ENCODE results near the gene UACA. TPM values are rescaled to one million over a fixed set of nuclear protein-coding genes. Genes with fewer than 3 reads are reported as not detected.

Gene UACA
- total RNA-seq, 1 experiment from 2014 or later: 44.8 TPM

DNA sequence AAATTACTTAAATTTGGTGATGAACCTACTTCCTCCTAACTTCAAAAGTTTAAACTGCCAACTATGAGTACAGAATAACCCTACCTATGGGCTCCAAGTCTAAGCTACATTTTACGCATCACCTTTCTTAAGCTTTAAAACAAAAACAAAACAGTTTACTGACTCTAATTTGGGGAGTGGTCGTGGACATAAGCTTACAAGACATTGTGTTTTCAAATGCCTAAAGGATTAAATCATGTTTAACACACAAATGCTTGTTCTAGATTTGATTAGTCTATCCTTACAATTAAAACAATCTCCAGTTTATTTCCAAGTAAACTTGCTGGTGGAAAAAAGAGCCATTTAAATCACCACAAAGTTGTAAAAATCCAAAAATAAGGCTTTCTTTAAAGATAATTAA is 62.2 kb downstream of the UACA start:
- Mint-ChIP-seq H3K27ac (peak overlapping the region; percentile 39; the same call in 1 of the 2 replicates), H3K27me3 (ENCODE audit: low read depth) (no peaks in the 10 kb centered on the region), H3K4me3 (no peak overlapping the region), H3K9me3 (no peaks in the 10 kb centered on the region), H3K4me1 (peaks cover 55% of the 10 kb centered on the region), H3K36me3 (no peaks in the 10 kb centered on the region)
- POLR2A ChIA-PET: no interaction called here
- ATAC-seq: no peak
- DNase-seq (ENCODE audit: low spot score): no peak
- CTCF ChIA-PET: interaction anchor here (4.3 kb wide), 1 partner anchor 21 kb away, joined by 34 read pairs; no protein-coding TSS in a partner anchor
- TF ChIP-seq OVOL2 (CRISPR knock-in tag; IDR thresholded peaks at IDR 0.05; ENCODE audit: borderline replicate concordance) (no peak), ZNF138 (CRISPR knock-in tag; conservative IDR thresholded peaks at IDR 0.05) (no peak), ZNF416 (CRISPR knock-in tag; IDR thresholded peaks at IDR 0.05) (no peak), ZNF671 (CRISPR knock-in tag; IDR thresholded peaks at IDR 0.05) (no peak), NR1H2 (CRISPR knock-in tag; IDR thresholded peaks at IDR 0.05) (no peak), ZNF317 (CRISPR knock-in tag; IDR thresholded peaks at IDR 0.05; ENCODE audit: borderline replicate concordance, low read depth) (no peak), ZNF512 (CRISPR knock-in tag; IDR thresholded peaks at IDR 0.05; ENCODE audit: borderline replicate concordance) (no peak), FOXP1 (CRISPR knock-in tag; IDR thresholded peaks at IDR 0.05; ENCODE audit: borderline replicate concordance) (no peak), GABPB1 (CRISPR knock-in tag; IDR thresholded peaks at IDR 0.05) (no peak), USF1 (CRISPR knock-in tag; IDR thresholded peaks at IDR 0.05) (no peak), ZMAT4 (CRISPR knock-in tag; IDR thresholded peaks at IDR 0.05) (no peak), ZNF396 (CRISPR knock-in tag; IDR thresholded peaks at IDR 0.05; ENCODE audit: borderline replicate concordance) (no peak)
- TF ChIP-seq, protein P1, sequence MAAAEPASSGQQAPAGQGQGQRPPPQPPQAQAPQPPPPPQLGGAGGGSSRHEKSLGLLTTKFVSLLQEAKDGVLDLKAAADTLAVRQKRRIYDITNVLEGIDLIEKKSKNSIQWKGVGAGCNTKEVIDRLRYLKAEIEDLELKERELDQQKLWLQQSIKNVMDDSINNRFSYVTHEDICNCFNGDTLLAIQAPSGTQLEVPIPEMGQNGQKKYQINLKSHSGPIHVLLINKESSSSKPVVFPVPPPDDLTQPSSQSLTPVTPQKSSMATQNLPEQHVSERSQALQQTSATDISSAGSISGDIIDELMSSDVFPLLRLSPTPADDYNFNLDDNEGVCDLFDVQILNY (CRISPR knock-in tag; IDR thresholded peaks at IDR 0.05): no peak
- TF ChIP-seq, protein P2, sequence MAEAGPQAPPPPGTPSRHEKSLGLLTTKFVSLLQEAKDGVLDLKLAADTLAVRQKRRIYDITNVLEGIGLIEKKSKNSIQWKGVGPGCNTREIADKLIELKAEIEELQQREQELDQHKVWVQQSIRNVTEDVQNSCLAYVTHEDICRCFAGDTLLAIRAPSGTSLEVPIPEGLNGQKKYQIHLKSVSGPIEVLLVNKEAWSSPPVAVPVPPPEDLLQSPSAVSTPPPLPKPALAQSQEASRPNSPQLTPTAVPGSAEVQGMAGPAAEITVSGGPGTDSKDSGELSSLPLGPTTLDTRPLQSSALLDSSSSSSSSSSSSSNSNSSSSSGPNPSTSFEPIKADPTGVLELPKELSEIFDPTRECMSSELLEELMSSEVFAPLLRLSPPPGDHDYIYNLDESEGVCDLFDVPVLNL (CRISPR knock-in tag; IDR thresholded peaks at IDR 0.05; ENCODE audit: borderline replicate concordance, low read depth): no peak
- TF ChIP-seq, protein P3, sequence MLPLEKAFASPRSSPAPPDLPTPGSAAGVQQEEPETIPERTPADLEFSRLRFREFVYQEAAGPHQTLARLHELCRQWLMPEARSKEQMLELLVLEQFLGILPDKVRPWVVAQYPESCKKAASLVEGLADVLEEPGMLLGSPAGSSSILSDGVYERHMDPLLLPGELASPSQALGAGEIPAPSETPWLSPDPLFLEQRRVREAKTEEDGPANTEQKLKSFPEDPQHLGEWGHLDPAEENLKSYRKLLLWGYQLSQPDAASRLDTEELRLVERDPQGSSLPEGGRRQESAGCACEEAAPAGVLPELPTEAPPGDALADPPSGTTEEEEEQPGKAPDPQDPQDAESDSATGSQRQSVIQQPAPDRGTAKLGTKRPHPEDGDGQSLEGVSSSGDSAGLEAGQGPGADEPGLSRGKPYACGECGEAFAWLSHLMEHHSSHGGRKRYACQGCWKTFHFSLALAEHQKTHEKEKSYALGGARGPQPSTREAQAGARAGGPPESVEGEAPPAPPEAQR (CRISPR knock-in tag; IDR thresholded peaks at IDR 0.05): no peak
- TF ChIP-seq, protein P4, sequence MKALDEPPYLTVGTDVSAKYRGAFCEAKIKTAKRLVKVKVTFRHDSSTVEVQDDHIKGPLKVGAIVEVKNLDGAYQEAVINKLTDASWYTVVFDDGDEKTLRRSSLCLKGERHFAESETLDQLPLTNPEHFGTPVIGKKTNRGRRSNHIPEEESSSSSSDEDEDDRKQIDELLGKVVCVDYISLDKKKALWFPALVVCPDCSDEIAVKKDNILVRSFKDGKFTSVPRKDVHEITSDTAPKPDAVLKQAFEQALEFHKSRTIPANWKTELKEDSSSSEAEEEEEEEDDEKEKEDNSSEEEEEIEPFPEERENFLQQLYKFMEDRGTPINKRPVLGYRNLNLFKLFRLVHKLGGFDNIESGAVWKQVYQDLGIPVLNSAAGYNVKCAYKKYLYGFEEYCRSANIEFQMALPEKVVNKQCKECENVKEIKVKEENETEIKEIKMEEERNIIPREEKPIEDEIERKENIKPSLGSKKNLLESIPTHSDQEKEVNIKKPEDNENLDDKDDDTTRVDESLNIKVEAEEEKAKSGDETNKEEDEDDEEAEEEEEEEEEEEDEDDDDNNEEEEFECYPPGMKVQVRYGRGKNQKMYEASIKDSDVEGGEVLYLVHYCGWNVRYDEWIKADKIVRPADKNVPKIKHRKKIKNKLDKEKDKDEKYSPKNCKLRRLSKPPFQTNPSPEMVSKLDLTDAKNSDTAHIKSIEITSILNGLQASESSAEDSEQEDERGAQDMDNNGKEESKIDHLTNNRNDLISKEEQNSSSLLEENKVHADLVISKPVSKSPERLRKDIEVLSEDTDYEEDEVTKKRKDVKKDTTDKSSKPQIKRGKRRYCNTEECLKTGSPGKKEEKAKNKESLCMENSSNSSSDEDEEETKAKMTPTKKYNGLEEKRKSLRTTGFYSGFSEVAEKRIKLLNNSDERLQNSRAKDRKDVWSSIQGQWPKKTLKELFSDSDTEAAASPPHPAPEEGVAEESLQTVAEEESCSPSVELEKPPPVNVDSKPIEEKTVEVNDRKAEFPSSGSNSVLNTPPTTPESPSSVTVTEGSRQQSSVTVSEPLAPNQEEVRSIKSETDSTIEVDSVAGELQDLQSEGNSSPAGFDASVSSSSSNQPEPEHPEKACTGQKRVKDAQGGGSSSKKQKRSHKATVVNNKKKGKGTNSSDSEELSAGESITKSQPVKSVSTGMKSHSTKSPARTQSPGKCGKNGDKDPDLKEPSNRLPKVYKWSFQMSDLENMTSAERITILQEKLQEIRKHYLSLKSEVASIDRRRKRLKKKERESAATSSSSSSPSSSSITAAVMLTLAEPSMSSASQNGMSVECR (CRISPR knock-in tag; IDR thresholded peaks at IDR 0.05; ENCODE audit: borderline replicate concordance): no peak
